ENCODE measurements around the gene MLLT3.

MLLT3 gene

GRCh38 chr9:20604562-20604961 lies 17.7 kb downstream of the MLLT3 start:
- peaks cover 17% of the 10 kb centered on the region for H3K4me1 ChIP-seq
- H3K27me3 ChIP-seq = no peaks in the 10 kb centered on the region
- no peaks in the 10 kb centered on the region for H3K9me3 ChIP-seq
- DNase-seq = no peak
- no peak overlapping the region for H3K4me3 ChIP-seq (ENCODE audit: low read depth, low read length)
- H3K36me3 ChIP-seq = no peaks in the 10 kb centered on the region
- TF ChIP-seq CTCF (IDR thresholded peaks at IDR 0.05; ENCODE audit: low read depth, low read length) = no peak

- DNase-seq = no peak
- Histone ChIP-seq H3K4me1 (peaks cover 17% of the 10 kb centered on the region), H3K36me3 (no peaks in the 10 kb centered on the region), H3K9me3 (no peaks in the 10 kb centered on the region), H3K27me3 (no peaks in the 10 kb centered on the region), H3K4me3 (ENCODE audit: low read depth, low read length) (no peak overlapping the region)
- no peak for TF ChIP-seq CTCF (IDR thresholded peaks at IDR 0.05; ENCODE audit: low read depth, low read length)
Measured at GRCh38 chr9:20603524-20604268, 18.6 kb downstream of the MLLT3 start.

- DNase-seq = no peak
Measured at GRCh38 chr9:20601292-20601691, 21.0 kb downstream of the MLLT3 start.

GRCh38 chr9:20599195-20599594 lies 23.1 kb downstream of the MLLT3 start:
- DNase-seq = no peak
- H3K4me1 ChIP-seq = peaks cover 12% of the 10 kb centered on the region
- no peaks in the 10 kb centered on the region for H3K9me3 ChIP-seq
- no peaks in the 10 kb centered on the region for H3K27me3 ChIP-seq
- no peak for TF ChIP-seq CTCF (IDR thresholded peaks at IDR 0.05; ENCODE audit: low read depth, low read length)
- H3K4me3 ChIP-seq (ENCODE audit: low read depth, low read length) = no peak overlapping the region
- H3K36me3 ChIP-seq = no peaks in the 10 kb centered on the region

More at GRCh38 chr9:20601292-20601691, 21.0 kb downstream of the MLLT3 start:
- no peak for TF ChIP-seq CTCF (IDR thresholded peaks at IDR 0.05; ENCODE audit: low read depth, low read length)
- no peaks in the 10 kb centered on the region for H3K27me3 ChIP-seq
- H3K9me3 ChIP-seq = no peaks in the 10 kb centered on the region
- H3K4me1 ChIP-seq = peaks cover 17% of the 10 kb centered on the region
- no peaks in the 10 kb centered on the region for H3K36me3 ChIP-seq
- H3K4me3 ChIP-seq (ENCODE audit: low read depth, low read length) = no peak overlapping the region

- Histone ChIP-seq H3K27me3 (no peaks in the 10 kb centered on the region), H3K4me3 (ENCODE audit: low read depth, low read length) (no peak overlapping the region), H3K4me1 (peaks cover 8% of the 10 kb centered on the region), H3K36me3 (no peaks in the 10 kb centered on the region), H3K9me3 (no peaks in the 10 kb centered on the region)
- no peak for DNase-seq
- no peak for TF ChIP-seq CTCF (IDR thresholded peaks at IDR 0.05; ENCODE audit: low read depth, low read length)
Measured at GRCh38 chr9:20598367-20598766, 23.9 kb downstream of the MLLT3 start.

GRCh38 chr9:20597862-20598261 lies 24.4 kb downstream of the MLLT3 start:
- H3K4me3 ChIP-seq (ENCODE audit: low read depth, low read length) = no peak overlapping the region
- no peak for DNase-seq
- TF ChIP-seq CTCF (IDR thresholded peaks at IDR 0.05; ENCODE audit: low read depth, low read length) = no peak
- no peaks in the 10 kb centered on the region for H3K36me3 ChIP-seq
- no peaks in the 10 kb centered on the region for H3K9me3 ChIP-seq
- H3K27me3 ChIP-seq = no peaks in the 10 kb centered on the region
- peaks cover 3% of the 10 kb centered on the region for H3K4me1 ChIP-seq

Data from BE2C (cell line).